HL-60 (cell line): ENCODE results near the gene LRRC74A.

ENCODE experiments used
- DNase-seq, 2 experiments: peaks; one replicate each; pipeline ENCODE4 v3.0.0-alpha.2; 2010 to 2020; ENCODE audit warnings: low read depth in 1 of 2, low spot score in 1 of 2
- H3K27ac ChIP-seq: fragments of 250-450 bp; sonication (Bioruptor Pico); replicated peaks from 2 replicates; pipeline ENCODE4 v1.5.1; 2020; ENCODE audit warnings: mild to moderate bottlenecking, moderate library complexity
- H3K27me3 ChIP-seq: fragments of 250-450 bp; sonication (Bioruptor Pico); 2 replicates; pipeline ENCODE4 v1.5.1; 2021; ENCODE audit warnings: mild to moderate bottlenecking, moderate library complexity; ENCODE audit not compliant: insufficient read depth, poor library complexity, severe bottlenecking
- H3K4me3 ChIP-seq: replicated peaks from 2 replicates; pipeline ENCODE4 v1.5.1; 2011; ENCODE audit warnings: mild to moderate bottlenecking, control low read depth, low read length; ENCODE audit not compliant: insufficient read depth
- GABPA ChIP-seq: IDR thresholded peaks from 2 replicates; pipeline ENCODE4 v1.6.1; 2012; ENCODE audit warnings: low read depth
- POLR2AphosphoS5 ChIP-seq: IDR thresholded peaks from 2 replicates; pipeline ENCODE4 v1.6.1; 2012; ENCODE audit warnings: low read depth
- SPI1 ChIP-seq: IDR thresholded peaks from 2 replicates; pipeline ENCODE4 v1.6.1; 2012; ENCODE audit warnings: low read depth, mild to moderate bottlenecking, borderline replicate concordance
- TF ChIP-seq, protein P1 (sequence below): IDR thresholded peaks from one replicate; pipeline ENCODE4 v1.5.1; 2011; ENCODE audit warnings: low read length, control low read depth, inconsistent platforms; ENCODE audit not compliant: insufficient read depth
- TF ChIP-seq, protein P2 (sequence below): IDR thresholded peaks from 2 replicates; pipeline ENCODE4 v1.6.1; 2012; ENCODE audit warnings: low read depth; ENCODE audit not compliant: insufficient replicate concordance

LRRC74A gene

DNA sequence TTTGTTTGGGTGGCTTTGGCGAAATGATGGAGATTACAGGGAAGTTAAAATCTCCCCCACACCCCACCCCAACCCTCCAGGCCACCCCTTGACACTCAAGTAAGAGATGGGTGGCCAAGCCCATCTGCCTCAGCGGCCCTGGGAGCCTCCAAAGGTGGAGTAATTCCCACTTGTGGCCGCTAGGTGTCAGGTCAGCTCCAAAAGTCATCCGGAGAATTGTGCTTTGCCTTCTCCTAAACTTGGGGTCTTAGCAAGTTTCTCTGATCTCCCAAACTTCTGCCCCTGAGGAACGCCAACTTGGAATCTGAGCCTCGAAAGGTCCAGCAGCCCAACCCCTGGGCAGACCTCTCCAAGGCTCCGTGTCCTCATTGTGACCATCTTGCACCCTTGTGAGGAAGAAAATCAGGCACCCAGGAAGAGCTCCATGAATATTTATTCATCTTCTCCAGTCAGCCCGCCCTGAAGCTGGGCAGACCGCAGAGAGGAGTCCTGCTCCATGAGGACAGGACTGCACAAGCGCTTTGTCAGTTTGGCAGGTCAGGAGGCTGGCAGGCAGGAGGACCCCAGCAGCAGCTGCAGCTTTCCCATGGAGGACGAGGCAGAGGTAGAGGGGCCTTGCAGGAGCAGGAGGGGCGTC, 46.7 kb downstream of the LRRC74A start:
- H3K27me3 ChIP-seq = no peaks in the 10 kb centered on the region
- TF ChIP-seq, protein P1, sequence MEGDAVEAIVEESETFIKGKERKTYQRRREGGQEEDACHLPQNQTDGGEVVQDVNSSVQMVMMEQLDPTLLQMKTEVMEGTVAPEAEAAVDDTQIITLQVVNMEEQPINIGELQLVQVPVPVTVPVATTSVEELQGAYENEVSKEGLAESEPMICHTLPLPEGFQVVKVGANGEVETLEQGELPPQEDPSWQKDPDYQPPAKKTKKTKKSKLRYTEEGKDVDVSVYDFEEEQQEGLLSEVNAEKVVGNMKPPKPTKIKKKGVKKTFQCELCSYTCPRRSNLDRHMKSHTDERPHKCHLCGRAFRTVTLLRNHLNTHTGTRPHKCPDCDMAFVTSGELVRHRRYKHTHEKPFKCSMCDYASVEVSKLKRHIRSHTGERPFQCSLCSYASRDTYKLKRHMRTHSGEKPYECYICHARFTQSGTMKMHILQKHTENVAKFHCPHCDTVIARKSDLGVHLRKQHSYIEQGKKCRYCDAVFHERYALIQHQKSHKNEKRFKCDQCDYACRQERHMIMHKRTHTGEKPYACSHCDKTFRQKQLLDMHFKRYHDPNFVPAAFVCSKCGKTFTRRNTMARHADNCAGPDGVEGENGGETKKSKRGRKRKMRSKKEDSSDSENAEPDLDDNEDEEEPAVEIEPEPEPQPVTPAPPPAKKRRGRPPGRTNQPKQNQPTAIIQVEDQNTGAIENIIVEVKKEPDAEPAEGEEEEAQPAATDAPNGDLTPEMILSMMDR = peak; percentile 26
- TF ChIP-seq POLR2AphosphoS5 (no peak), GABPA (no peak), SPI1 (no peak)
- TF ChIP-seq, protein P2, sequence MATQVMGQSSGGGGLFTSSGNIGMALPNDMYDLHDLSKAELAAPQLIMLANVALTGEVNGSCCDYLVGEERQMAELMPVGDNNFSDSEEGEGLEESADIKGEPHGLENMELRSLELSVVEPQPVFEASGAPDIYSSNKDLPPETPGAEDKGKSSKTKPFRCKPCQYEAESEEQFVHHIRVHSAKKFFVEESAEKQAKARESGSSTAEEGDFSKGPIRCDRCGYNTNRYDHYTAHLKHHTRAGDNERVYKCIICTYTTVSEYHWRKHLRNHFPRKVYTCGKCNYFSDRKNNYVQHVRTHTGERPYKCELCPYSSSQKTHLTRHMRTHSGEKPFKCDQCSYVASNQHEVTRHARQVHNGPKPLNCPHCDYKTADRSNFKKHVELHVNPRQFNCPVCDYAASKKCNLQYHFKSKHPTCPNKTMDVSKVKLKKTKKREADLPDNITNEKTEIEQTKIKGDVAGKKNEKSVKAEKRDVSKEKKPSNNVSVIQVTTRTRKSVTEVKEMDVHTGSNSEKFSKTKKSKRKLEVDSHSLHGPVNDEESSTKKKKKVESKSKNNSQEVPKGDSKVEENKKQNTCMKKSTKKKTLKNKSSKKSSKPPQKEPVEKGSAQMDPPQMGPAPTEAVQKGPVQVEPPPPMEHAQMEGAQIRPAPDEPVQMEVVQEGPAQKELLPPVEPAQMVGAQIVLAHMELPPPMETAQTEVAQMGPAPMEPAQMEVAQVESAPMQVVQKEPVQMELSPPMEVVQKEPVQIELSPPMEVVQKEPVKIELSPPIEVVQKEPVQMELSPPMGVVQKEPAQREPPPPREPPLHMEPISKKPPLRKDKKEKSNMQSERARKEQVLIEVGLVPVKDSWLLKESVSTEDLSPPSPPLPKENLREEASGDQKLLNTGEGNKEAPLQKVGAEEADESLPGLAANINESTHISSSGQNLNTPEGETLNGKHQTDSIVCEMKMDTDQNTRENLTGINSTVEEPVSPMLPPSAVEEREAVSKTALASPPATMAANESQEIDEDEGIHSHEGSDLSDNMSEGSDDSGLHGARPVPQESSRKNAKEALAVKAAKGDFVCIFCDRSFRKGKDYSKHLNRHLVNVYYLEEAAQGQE = no peak
- no peak overlapping the region for H3K4me3 ChIP-seq
- peak in 1 of 2 experiments; percentile 20 for DNase-seq
- no peak overlapping the region for H3K27ac ChIP-seq

GRCh38 chr14:76874734-76875133, 48.5 kb downstream of the LRRC74A start:
- Histone ChIP-seq H3K27ac (no peak overlapping the region), H3K27me3 (no peaks in the 10 kb centered on the region), H3K4me3 (no peak overlapping the region)
- no peak for DNase-seq
- TF ChIP-seq SPI1 (no peak), POLR2AphosphoS5 (no peak), GABPA (no peak)
- TF ChIP-seq, protein P2 = no peak
- TF ChIP-seq, protein P1 = no peak

DNA sequence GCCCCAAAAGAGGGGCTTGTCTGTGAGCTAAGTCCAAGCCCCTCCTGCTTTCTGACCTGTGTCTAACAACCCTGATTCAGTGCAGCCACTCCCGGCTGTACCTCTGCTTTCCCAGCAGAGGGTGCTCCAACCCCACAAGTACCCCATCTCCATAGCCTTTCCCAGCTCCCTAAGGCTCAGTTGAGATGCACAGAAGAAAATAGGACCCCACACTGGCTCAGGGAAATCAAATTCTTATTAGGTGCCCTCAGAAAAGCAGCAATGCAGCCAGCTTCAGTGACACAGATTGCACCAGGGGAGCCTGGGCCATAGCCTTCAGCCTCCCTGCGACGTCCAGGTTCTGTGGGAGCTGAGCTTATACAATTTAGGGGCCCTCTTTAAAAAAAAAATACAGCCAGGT, 49.9 kb downstream of the LRRC74A start:
- DNase-seq = peak in 1 of 2 experiments; percentile 36
- TF ChIP-seq GABPA = no peak
- no peak for TF ChIP-seq POLR2AphosphoS5
- TF ChIP-seq SPI1 = no peak
- TF ChIP-seq, protein P1 = peak; percentile 51
- Histone ChIP-seq H3K27ac (no peak overlapping the region), H3K4me3 (no peak overlapping the region), H3K27me3 (no peaks in the 10 kb centered on the region)

DNA sequence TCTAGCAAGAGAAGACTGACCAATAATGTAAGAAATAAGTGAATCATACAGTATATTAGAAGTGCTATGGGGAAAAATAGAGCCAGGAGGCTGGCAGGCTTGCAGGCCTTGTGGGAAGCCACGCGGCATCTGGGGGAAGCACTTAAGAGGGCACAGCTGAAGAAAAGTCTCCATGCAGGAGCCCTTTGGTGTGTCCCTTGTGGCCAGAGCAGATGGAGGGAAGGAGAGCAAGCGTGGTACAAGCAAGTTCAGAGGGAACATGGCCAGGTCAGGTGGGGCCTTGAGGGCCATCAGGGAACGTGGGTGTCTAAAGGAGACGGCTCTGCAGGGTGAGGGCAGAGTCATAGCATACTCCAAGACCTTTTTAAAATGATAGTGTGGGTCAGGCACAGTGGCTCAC, 51.7 kb downstream of the LRRC74A start:
- Histone ChIP-seq H3K27me3 (no peaks in the 10 kb centered on the region), H3K4me3 (no peak overlapping the region), H3K27ac (no peak overlapping the region)
- DNase-seq = no peak
- TF ChIP-seq POLR2AphosphoS5 (no peak), SPI1 (no peak), GABPA (no peak)
- TF ChIP-seq, protein P1 = no peak
- TF ChIP-seq, protein P2 = no peak
